B cell (primary cell): ENCODE results near the gene DNAJC4. TPM values are rescaled to one million over a fixed set of nuclear protein-coding genes. Genes with fewer than 3 reads are reported as not detected.
A peak's percentile ranks its signal among the peaks of the same experiment; 100 is the strongest.

Source experiments
- ATAC-seq: fragments of 200-7000 bp; cut with Tn5 transposase; one replicate; pipeline ENCODE4 v1.10.0; 2021; ENCODE audit warnings: low read depth, mild to moderate bottlenecking, moderate number of reproducible peaks, moderate library complexity
- CTCF ChIA-PET: fragments of 350-600 bp; sonication (Branson Sonifier 250); formaldehyde crosslinking; loops from one replicate; lab custom pipeline; 2021; ENCODE audit warnings: antibody characterized with exemption, inconsistent platforms; lab: Charles Lee
- POLR2A ChIA-PET: fragments of 350-600 bp; sonication (Branson Sonifier 250); formaldehyde crosslinking; loops from one replicate; lab custom pipeline; 2021; ENCODE audit warnings: antibody characterized with exemption; lab: Charles Lee
- DNase-seq: peaks from one replicate; pipeline ENCODE4 v3.0.0; 2013
- H2AFZ ChIP-seq: 2 replicates; pipeline ENCODE4 v1.6.1; 2012; ENCODE audit warnings: mild to moderate bottlenecking, low read depth, low read length; ENCODE audit not compliant: insufficient read depth, poor library complexity, severe bottlenecking
- H3K27ac ChIP-seq, 2 donors: 1 replicate in 1 of 2; 2 replicates in 1 of 2; pipeline ENCODE4 v1.5.1; 2012 to 2013; ENCODE audit warnings: low read length in 2 of 2, mild to moderate bottlenecking in 2 of 2, moderate library complexity in 1 of 2
- H3K27me3 ChIP-seq, 4 experiments: fragments of 200-600 bp in 1 of 4; sonication (generic) in 1 of 4; replicated peaks in 1 of 4; 1 replicate in 2 of 4; 2 replicates in 2 of 4; pipeline versions ENCODE4 v1.6.1 to v1.7.0; 2013 to 2016; ENCODE audit warnings: low read length in 3 of 4, mild to moderate bottlenecking in 2 of 4, mixed read lengths in 1 of 4, moderate library complexity in 1 of 4; ENCODE audit not compliant: insufficient read depth in 4 of 4, control insufficient read depth in 3 of 4; ENCODE audit errors: control extremely low read depth in 1 of 4
- H3K36me3 ChIP-seq, 2 experiments: replicated peaks in 1 of 2; 1 replicate in 1 of 2; 2 replicates in 1 of 2; pipeline versions ENCODE4 v1.6.1 to v1.7.1; 2013; ENCODE audit warnings: low read length in 1 of 2; ENCODE audit not compliant: insufficient read depth in 2 of 2, control insufficient read depth in 1 of 2; ENCODE audit errors: control extremely low read depth in 1 of 2, extremely low read depth in 1 of 2
- H3K4me1 ChIP-seq, 2 donors: fragments of 200-600 bp in 1 of 2; sonication (generic) in 1 of 2; 1 replicate in 1 of 2; 2 replicates in 1 of 2; pipeline versions ENCODE4 v1.5.1 to v1.6.1; 2013 to 2017; ENCODE audit warnings: low read length in 2 of 2; ENCODE audit not compliant: control insufficient read depth in 2 of 2, insufficient read depth in 2 of 2
- H3K4me2 ChIP-seq: replicated peaks from 2 replicates; pipeline ENCODE3; 2012; ENCODE audit warnings: mild to moderate bottlenecking, low read depth, low read length; ENCODE audit not compliant: poor library complexity, severe bottlenecking
- H3K4me3 ChIP-seq, 5 experiments: fragments of 200-600 bp in 1 of 5; sonication (generic) in 1 of 5; 1 replicate in 3 of 5; 2 replicates in 2 of 5; pipeline versions ENCODE4 v1.5.1 to v1.7.0; 2011 to 2016; ENCODE audit warnings: low read length in 4 of 5, mild to moderate bottlenecking in 4 of 5, low read depth in 2 of 5, control low read depth in 1 of 5, moderate library complexity in 1 of 5; ENCODE audit not compliant: insufficient read depth in 1 of 5; ENCODE audit errors: control extremely low read depth in 1 of 5, extremely low read depth in 1 of 5
- H3K79me2 ChIP-seq: fragments of 200-600 bp; sonication (generic); one replicate; pipeline ENCODE4 v1.6.0; 2016; ENCODE audit warnings: low read length; ENCODE audit not compliant: control insufficient read depth, insufficient read depth
- H3K9ac ChIP-seq: fragments of 200-600 bp; sonication (generic); 2 replicates; pipeline ENCODE4 v1.6.1; 2017; ENCODE audit warnings: mild to moderate bottlenecking, low read length, moderate library complexity
- H3K9me3 ChIP-seq, 3 donors: one replicate each; pipeline versions ENCODE4 v1.6.1 to v1.7.1; 2013; ENCODE audit warnings: low read length in 2 of 3; ENCODE audit not compliant: control insufficient read depth in 2 of 3, insufficient read depth in 1 of 3; ENCODE audit errors: control extremely low read depth in 1 of 3
- H4K20me1 ChIP-seq: 2 replicates; pipeline ENCODE4 v1.6.0; 2012; ENCODE audit warnings: mild to moderate bottlenecking, low read length; ENCODE audit not compliant: insufficient read depth, control insufficient read depth, poor library complexity, severe bottlenecking
- H3K27ac Mint-ChIP-seq: one replicate; pipeline ENCODE4 v1.8.0; 2021; ENCODE audit warnings: mixed read lengths
- H3K27me3 Mint-ChIP-seq: one replicate; pipeline ENCODE4 v1.8.0; 2021; ENCODE audit warnings: mixed read lengths
- H3K4me1 Mint-ChIP-seq: one replicate; pipeline ENCODE4 v1.8.0; 2021; ENCODE audit warnings: mixed read lengths
- H3K4me3 Mint-ChIP-seq: one replicate; pipeline ENCODE4 v1.8.0; 2021; ENCODE audit warnings: mixed read lengths
- H3K9me3 Mint-ChIP-seq: one replicate; pipeline ENCODE4 v1.8.0; 2022; ENCODE audit warnings: mixed read lengths; ENCODE audit not compliant: insufficient read depth
- EZH2 ChIP-seq: IDR thresholded peaks from 2 replicates; pipeline ENCODE4 v1.6.1; 2012; ENCODE audit warnings: borderline replicate concordance, low read depth, mild to moderate bottlenecking, moderate library complexity, low read length; ENCODE audit not compliant: insufficient read depth, poor library complexity, severe bottlenecking
- WGBS: methylation state at CpG from one replicate; pipeline ENCODE4 v1.1.5; 2013; ENCODE audit warnings: missing lambda C conversion rate; ENCODE audit not compliant: insufficient coverage; 5-methylcytosine and 5-hydroxymethylcytosine counted together
- intact Hi-C: fragments of 100-400 bp; cut with micrococcal nuclease; formaldehyde crosslinking; loops from one replicate; pipeline ENCODE4 v1.10.0; 2022
- polyA plus RNA-seq: library from polyadenylated mRNA; depleted of rRNA; stranded (reverse); fragments of >200 nt; gene quantifications from 2 replicates; pipeline ENCODE4 v1.2.3, GENCODE V29; 2012
- total RNA-seq, 2 donors: library from RNA; stranded (reverse); fragments of 120-200 nt in 1 of 2; gene quantifications; 1 replicate in 1 of 2; 2 replicates in 1 of 2; pipeline versions ENCODE4 v1.2.3 to v1.2.4, GENCODE V29; 2013 to 2022
- TF ChIP-seq, protein P1 (sequence below): fragments of 200-600 bp; IDR thresholded peaks from one replicate; pipeline ENCODE4 v1.8.0; 2022; ENCODE audit warnings: antibody characterized with exemption, mild to moderate bottlenecking

DNAJC4 gene
- total and polyA plus RNA-seq, 2 donors (not counting 1 experiment from before 2014, with no cell fraction given), result 74.4 to 105 TPM

DNA sequence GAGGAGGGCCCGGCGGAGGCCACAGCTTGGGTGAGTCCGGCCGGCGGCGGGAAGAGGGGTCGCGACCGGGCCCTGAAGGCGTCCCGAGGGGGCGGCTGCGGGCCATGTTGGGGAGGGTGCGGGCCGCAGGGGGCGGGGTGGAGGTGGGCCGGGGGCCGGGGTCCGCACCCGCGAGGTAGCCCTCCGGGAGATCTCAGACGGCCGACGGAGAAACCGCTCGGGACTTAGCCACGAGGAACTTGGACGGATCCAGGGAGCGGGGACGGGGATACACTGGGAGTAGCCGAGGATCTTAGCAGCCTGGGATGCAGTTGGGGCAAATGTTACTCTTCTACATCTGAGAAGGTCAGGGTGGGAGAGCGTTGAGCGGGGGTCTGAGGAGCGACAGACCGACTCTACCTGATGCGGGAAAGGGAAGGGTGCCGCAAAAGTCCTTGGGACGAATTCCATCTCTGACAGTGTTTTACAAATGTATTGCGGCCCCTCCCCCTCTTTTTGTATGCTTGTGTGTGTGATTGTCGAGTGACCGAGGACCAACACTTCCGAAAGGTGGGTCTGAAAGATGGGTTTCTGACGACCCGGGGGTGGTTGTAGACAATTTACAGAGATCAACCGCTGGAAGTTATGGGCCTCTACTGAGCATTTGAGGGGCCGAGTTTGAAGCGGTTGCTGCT is 43.7 kb upstream of the DNAJC4 start:
- no peaks in the 10 kb centered on the region for H3K27me3 ChIP-seq
- peaks cover 16% of the 10 kb centered on the region for H3K79me2 ChIP-seq
- H4K20me1 ChIP-seq, result peaks cover 15% of the 10 kb centered on the region
- TF ChIP-seq, protein P1, sequence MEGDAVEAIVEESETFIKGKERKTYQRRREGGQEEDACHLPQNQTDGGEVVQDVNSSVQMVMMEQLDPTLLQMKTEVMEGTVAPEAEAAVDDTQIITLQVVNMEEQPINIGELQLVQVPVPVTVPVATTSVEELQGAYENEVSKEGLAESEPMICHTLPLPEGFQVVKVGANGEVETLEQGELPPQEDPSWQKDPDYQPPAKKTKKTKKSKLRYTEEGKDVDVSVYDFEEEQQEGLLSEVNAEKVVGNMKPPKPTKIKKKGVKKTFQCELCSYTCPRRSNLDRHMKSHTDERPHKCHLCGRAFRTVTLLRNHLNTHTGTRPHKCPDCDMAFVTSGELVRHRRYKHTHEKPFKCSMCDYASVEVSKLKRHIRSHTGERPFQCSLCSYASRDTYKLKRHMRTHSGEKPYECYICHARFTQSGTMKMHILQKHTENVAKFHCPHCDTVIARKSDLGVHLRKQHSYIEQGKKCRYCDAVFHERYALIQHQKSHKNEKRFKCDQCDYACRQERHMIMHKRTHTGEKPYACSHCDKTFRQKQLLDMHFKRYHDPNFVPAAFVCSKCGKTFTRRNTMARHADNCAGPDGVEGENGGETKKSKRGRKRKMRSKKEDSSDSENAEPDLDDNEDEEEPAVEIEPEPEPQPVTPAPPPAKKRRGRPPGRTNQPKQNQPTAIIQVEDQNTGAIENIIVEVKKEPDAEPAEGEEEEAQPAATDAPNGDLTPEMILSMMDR, result no peak
- no peak for TF ChIP-seq EZH2
- peak overlapping the region; percentile 82 for H3K4me2 ChIP-seq
- Mint-ChIP-seq H3K9me3 (no peaks in the 10 kb centered on the region), H3K27me3 (no peaks in the 10 kb centered on the region), H3K27ac (no peak overlapping the region), H3K4me1 (peaks cover 35% of the 10 kb centered on the region), H3K4me3 (no peak overlapping the region)
- H3K36me3 ChIP-seq, result peaks cover 0 to 3% of the 10 kb centered on the region in 2 experiments
- intact Hi-C loops, result loop anchor here (1.0 to 2.0 kb wide), 2 partner anchors 54 to 60 kb away; partner anchors contain the start of genes FKBP2 and PPP1R14B
- H3K9ac ChIP-seq, result no peak overlapping the region
- DNase-seq, result peak; percentile 44
- ChIA-PET CTCF (interaction anchor here (0.6 to 6.1 kb wide), 8 partner anchors 9 to 263 kb away, joined by 3 to 53 read pairs (median 6); partner anchors contain the start of genes FERMT3, NUDT22 and PLCB3), POLR2A (interaction anchor here (1.1 to 1.9 kb wide), 7 partner anchors 19 to 1306 kb away, joined by 3 to 10 read pairs (median 5); partner anchors contain the start of genes FERMT3 and SLC3A2)
- no peaks in the 10 kb centered on the region for H3K9me3 ChIP-seq
- H3K4me3 ChIP-seq, result no peak overlapping the region
- ATAC-seq, result no peak
- peak overlapping the region in 1 of 2 donors; percentile 68 for H3K27ac ChIP-seq
- H2AFZ ChIP-seq, result no peak overlapping the region
- whole genome bisulfite sequencing, result 1% methylated on average over 48 of the region's 48 CpGs
- H3K4me1 ChIP-seq, result peaks cover 8 to 17% of the 10 kb centered on the region in 2 donors

DNA sequence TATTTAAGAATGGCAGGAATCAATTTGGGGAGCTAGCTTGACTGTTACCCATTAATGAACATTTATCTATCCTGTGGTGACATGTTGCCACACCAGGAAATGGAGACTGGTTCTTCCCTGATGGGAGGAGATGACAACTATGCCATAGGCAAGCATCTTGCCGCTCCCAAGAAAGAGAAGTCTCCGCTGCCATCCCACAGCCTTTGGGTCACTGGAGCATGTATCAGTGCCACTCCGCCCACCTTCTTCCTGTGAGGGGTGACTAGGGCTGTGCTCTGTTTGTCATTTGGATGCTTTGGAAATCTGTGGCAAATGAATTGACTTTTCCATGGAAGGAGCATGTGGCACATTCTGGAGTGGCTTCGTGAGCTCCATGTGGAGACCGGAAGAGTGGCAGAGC is 37.9 kb upstream of the DNAJC4 start:
- Histone ChIP-seq H3K9me3 (no peaks in the 10 kb centered on the region), H3K36me3 (peaks cover 13 to 55% of the 10 kb centered on the region in 2 experiments), H3K4me3 (no peak overlapping the region), H3K27ac (no peak overlapping the region), H3K27me3 (no peaks in the 10 kb centered on the region), H3K4me2 (no peak overlapping the region), H3K9ac (no peak overlapping the region), H2AFZ (no peak overlapping the region), H3K4me1 (peaks cover 4 to 6% of the 10 kb centered on the region in 2 donors), H3K79me2 (peaks cover 8% of the 10 kb centered on the region), H4K20me1 (peaks cover 51% of the 10 kb centered on the region)
- TF ChIP-seq, protein P1, result no peak
- no peak for TF ChIP-seq EZH2
- H3K4me3 Mint-ChIP-seq, result no peak overlapping the region
- no peaks in the 10 kb centered on the region for H3K27me3 Mint-ChIP-seq
- DNase-seq, result no peak
- no peaks in the 10 kb centered on the region for H3K9me3 Mint-ChIP-seq
- 95% methylated on average over 2 of the region's 5 CpGs for WGBS
- H3K4me1 Mint-ChIP-seq, result peaks cover 19% of the 10 kb centered on the region
- CTCF ChIA-PET, result interaction anchor here (1.2 to 2.3 kb wide), 2 partner anchors 10 to 12 kb away, joined by 3 to 11 read pairs; no protein-coding TSS in a partner anchor
- no peak overlapping the region for H3K27ac Mint-ChIP-seq
- POLR2A ChIA-PET, result no interaction called here
- no peak for ATAC-seq
- intact Hi-C loops, result no loop called here
